Body of pancreas (tissue), 4 donors: ENCODE results near the gene FAM72A. TPM values are rescaled to one million over a fixed set of nuclear protein-coding genes. Genes with fewer than 3 reads are reported as not detected.
"Not testable (repeated sequence)": the region's sequence is repeated elsewhere in the genome, so short reads cannot be mapped to it uniquely, and the experiment has no call there.

Experiments used
- ATAC-seq: fragments of 150-250 bp; one replicate; pipeline ENCODE4 v1.9.1; 2016
- DNase-seq, 4 donors: peaks; one replicate each; pipeline ENCODE4 v3.0.0-alpha.2; 2019
- H3K27ac ChIP-seq, 4 donors: fragments of 200-600 bp; sonication (generic); 1 replicate in 3 of 4; 2 replicates in 1 of 4; pipeline versions ENCODE4 v1.5.1 to v1.6.1; 2016 to 2019; ENCODE audit warnings: mild to moderate bottlenecking in 1 of 4, mixed read lengths in 1 of 4, moderate library complexity in 1 of 4
- H3K27me3 ChIP-seq, 2 donors: fragments of 200-600 bp; sonication (generic); one replicate each; pipeline ENCODE4 v1.6.0; 2016; ENCODE audit warnings: mild to moderate bottlenecking in 1 of 2
- H3K36me3 ChIP-seq, 2 donors: fragments of 200-600 bp; sonication (generic); replicated peaks in 1 of 2; 2 replicates each; pipeline ENCODE4 v1.5.1; 2016; ENCODE audit warnings: low read depth in 2 of 2; ENCODE audit not compliant: insufficient read depth in 1 of 2
- H3K4me1 ChIP-seq: fragments of 200-600 bp; sonication (generic); one replicate; pipeline ENCODE4 v1.6.0; 2016
- H3K4me3 ChIP-seq, 2 donors: fragments of 200-600 bp; sonication (generic); 1 replicate in 1 of 2; 2 replicates in 1 of 2; pipeline ENCODE4 v1.5.1; 2016 to 2019
- H3K9me3 ChIP-seq, 3 donors: fragments of 200-600 bp; sonication (generic); 1 replicate in 2 of 3; 2 replicates in 1 of 3; pipeline ENCODE4 v1.5.1; 2016
- WGBS, 2 donors: methylation state at CpG; one replicate each; pipeline ENCODE4 v1.1.5; 2017; 5-methylcytosine and 5-hydroxymethylcytosine counted together
- intact Hi-C: fragments of 100-400 bp; cut with DNase I; formaldehyde crosslinking; loops from one replicate; pipeline ENCODE4 v1.15.1; 2023
- total RNA-seq, 2 donors: library from RNA; depleted of rRNA; stranded (reverse); fragments of >200 nt; gene quantifications; one replicate each; pipeline ENCODE4 v1.1.0, GENCODE V29; 2016

FAM72A gene
- total RNA-seq, 2 donors from 2014 or later, result 11.9 TPM; not detected in 1

GRCh38 chr1:206204871-206205270, 2.2 kb upstream of the FAM72A start:
- peak overlapping the region in 1 of 4 donors; percentile 58 for H3K27ac ChIP-seq
- DNase-seq, result peak; percentile 2 to 10 (median 8)
- intact Hi-C loops, H3K27me3 ChIP-seq, H3K9me3 ChIP-seq, H3K36me3 ChIP-seq, H3K4me1 ChIP-seq, ATAC-seq, H3K4me3 ChIP-seq: not testable (repeated sequence)
- WGBS, 2 donors, result 1% methylated on average over 18 of the region's 25 CpGs; no CpG with 5 or more reads in 1 of the 2 donors

GRCh38 chr1:206204159-206204511, 1.5 kb upstream of the FAM72A start:
- intact Hi-C loops, H3K4me1 ChIP-seq, ATAC-seq, H3K9me3 ChIP-seq, H3K36me3 ChIP-seq, H3K27me3 ChIP-seq, H3K4me3 ChIP-seq: not testable (repeated sequence)
- whole genome bisulfite sequencing, 2 donors, result no CpG with 5 or more reads among the region's 25 CpGs
- DNase-seq, result peak in 1 of 4 donors; percentile 12
- peak overlapping the region in 1 of 4 donors; percentile 50 for H3K27ac ChIP-seq

GRCh38 chr1:206203364-206204158, 922 bp upstream of the FAM72A start, which contains the start of gene SRGAP2:
TSS of gene SRGAP2 (plus strand) at chr1:206203541. CDS start at chr1:206205971, 2,430 bp downstream.
- H3K27ac ChIP-seq, result peak within 1 kb of the TSS; percentile 50 to 74 (median 66)
- H3K27me3 ChIP-seq, H3K9me3 ChIP-seq, H3K36me3 ChIP-seq, H3K4me3 ChIP-seq, intact Hi-C loops, H3K4me1 ChIP-seq: not testable (repeated sequence)
- peak; percentile 8 for ATAC-seq
- WGBS, 2 donors, result 0% methylated on average over 2 to 14 of the region's 63 CpGs
- DNase-seq, result peak; percentile 31 to 46 (median 44)

- H3K27me3 ChIP-seq, ATAC-seq, DNase-seq, intact Hi-C loops, H3K27ac ChIP-seq, H3K4me1 ChIP-seq, H3K9me3 ChIP-seq, H3K36me3 ChIP-seq, H3K4me3 ChIP-seq: not testable (repeated sequence)
- WGBS, 2 donors, result 84 to 100% methylated on average over 2 to 3 of the region's 3 CpGs
These were observed 5.8 kb downstream of the FAM72A start for GRCh38 chr1:206196748-206197424.

- ATAC-seq, H3K4me3 ChIP-seq, intact Hi-C loops, H3K36me3 ChIP-seq, H3K4me1 ChIP-seq, H3K27me3 ChIP-seq, H3K27ac ChIP-seq, H3K9me3 ChIP-seq, DNase-seq: not testable (repeated sequence)
- WGBS, 2 donors, result no CpG with 5 or more reads among the region's 2 CpGs
These were observed 7.5 kb downstream of the FAM72A start for GRCh38 chr1:206195182-206195581.

- H3K4me1 ChIP-seq, H3K4me3 ChIP-seq, ATAC-seq, intact Hi-C loops, H3K9me3 ChIP-seq, H3K36me3 ChIP-seq, H3K27me3 ChIP-seq, H3K27ac ChIP-seq, DNase-seq: not testable (repeated sequence)
- WGBS, 2 donors, result 79 to 87% methylated on average over 2 to 3 of the region's 4 CpGs
These were observed 15.8 kb downstream of the FAM72A start for GRCh38 chr1:206186826-206187225.

- H3K27ac ChIP-seq, H3K9me3 ChIP-seq, intact Hi-C loops, H3K4me1 ChIP-seq, DNase-seq, H3K4me3 ChIP-seq, ATAC-seq, H3K27me3 ChIP-seq, H3K36me3 ChIP-seq: not testable (repeated sequence)
- WGBS, 2 donors, result no CpG with 5 or more reads among the region's 3 CpGs
These were observed 16.9 kb downstream of the FAM72A start for GRCh38 chr1:206185778-206186177.

- H3K4me1 ChIP-seq, H3K4me3 ChIP-seq, H3K36me3 ChIP-seq, DNase-seq, ATAC-seq, H3K27me3 ChIP-seq, H3K9me3 ChIP-seq, intact Hi-C loops, H3K27ac ChIP-seq: not testable (repeated sequence)
- no CpG with 5 or more reads among the region's 2 CpGs for WGBS, 2 donors
These were observed 18.9 kb downstream of the FAM72A start for GRCh38 chr1:206183788-206184187.

- H3K4me3 ChIP-seq, H3K4me1 ChIP-seq, ATAC-seq, DNase-seq, H3K27ac ChIP-seq, H3K9me3 ChIP-seq, intact Hi-C loops, H3K36me3 ChIP-seq, H3K27me3 ChIP-seq: not testable (repeated sequence)
- 71 to 85% methylated on average over 4 to 5 of the region's 6 CpGs for WGBS, 2 donors
These were observed 20.0 kb downstream of the FAM72A start for GRCh38 chr1:206182368-206183317.

- H3K36me3 ChIP-seq, ATAC-seq, DNase-seq: not testable (repeated sequence)
These were observed 23.0 kb downstream of the FAM72A start for GRCh38 chr1:206179666-206180065.

More at GRCh38 chr1:206179666-206180065, 23.0 kb downstream of the FAM72A start:
- H3K9me3 ChIP-seq, H3K27ac ChIP-seq, H3K27me3 ChIP-seq, intact Hi-C loops, H3K4me3 ChIP-seq, H3K4me1 ChIP-seq: not testable (repeated sequence)
